GM12891 (cell line): ENCODE results near the gene ASTL.

Experiments
- POLR2A ChIP-seq: IDR thresholded peaks from 2 replicates; pipeline ENCODE4 v1.6.1; 2011; ENCODE audit warnings: low read depth, low read length, control low read depth
- POLR2AphosphoS5 ChIP-seq: IDR thresholded peaks from 2 replicates; pipeline ENCODE4 v1.6.1; 2011; ENCODE audit warnings: low read depth, low read length, control low read depth

- no peak for TF ChIP-seq POLR2A
- TF ChIP-seq POLR2AphosphoS5: no peak
These were observed 31.7 kb upstream of the ASTL start for GRCh38 chr2:96169868-96170507.
